Measurements from ENCODE around the gene CDON.

The CDON gene

GRCh38 chr11:126062679-126063506, at the start of gene CDON:
Gene CDON, minus strand, starts transcription at chr11:126062866. Its CDS starts 39,390 bp downstream, at chr11:126023476.
- DNase-seq = peak; percentile 90

- DNase-seq = no peak
Measured at GRCh38 chr11:126111458-126112116, 48.9 kb upstream of the CDON start.

GRCh38 chr11:126109941-126110731, 47.5 kb upstream of the CDON start:
- DNase-seq = no peak

- DNase-seq = no peak
Measured at GRCh38 chr11:126106594-126107328, 44.1 kb upstream of the CDON start.

- DNase-seq = no peak
Measured at GRCh38 chr11:126105748-126106080, 43.0 kb upstream of the CDON start.

GRCh38 chr11:126105022-126105747, 42.5 kb upstream of the CDON start:
- no peak for DNase-seq

- no peak for DNase-seq
Measured at GRCh38 chr11:126104420-126104819, 41.8 kb upstream of the CDON start.

- no peak for DNase-seq
Measured at GRCh38 chr11:126103150-126103549, 40.5 kb upstream of the CDON start.

- no peak for DNase-seq
Measured at GRCh38 chr11:126102436-126102981, 39.8 kb upstream of the CDON start.

GRCh38 chr11:126101930-126102283, 39.2 kb upstream of the CDON start:
- no peak for DNase-seq

- DNase-seq = no peak
Measured at GRCh38 chr11:126101251-126101929, 38.7 kb upstream of the CDON start.

- DNase-seq = no peak
Measured at GRCh38 chr11:126100716-126101115, 38.0 kb upstream of the CDON start.

- DNase-seq = no peak
Measured at GRCh38 chr11:126098204-126098769, 35.6 kb upstream of the CDON start.

- DNase-seq = no peak
Measured at GRCh38 chr11:126095745-126096144, 33.1 kb upstream of the CDON start.

GRCh38 chr11:126090452-126090851, 27.8 kb upstream of the CDON start:
- DNase-seq = no peak

GRCh38 chr11:126088999-126089398, 26.3 kb upstream of the CDON start:
- no peak for DNase-seq

- no peak for DNase-seq
Measured at GRCh38 chr11:126086248-126086647, 23.6 kb upstream of the CDON start.

GRCh38 chr11:126084608-126084912, 21.9 kb upstream of the CDON start:
- DNase-seq = no peak

GRCh38 chr11:126083829-126084607, 21.4 kb upstream of the CDON start:
- DNase-seq = no peak

All from NCI-H2081 treated with DMSO at 0.1 percent for 48 hours (cell line).